Measurements from ENCODE around the gene MTARC2. TPM values are rescaled to one million over a fixed set of nuclear protein-coding genes. Genes with fewer than 3 reads are reported as not detected.
"Not testable (repeated sequence)": the region's sequence is repeated elsewhere in the genome, so short reads cannot be mapped to it uniquely, and the experiment has no call there.

MTARC2 gene
- polyA plus RNA-seq (2013, experiment 1 of 2; ENCODE audit: insufficient read length): 3.0 TPM
- 3.5 TPM for polyA plus RNA-seq (2013, experiment 2 of 2; ENCODE audit: insufficient read length)

- DNase-seq: peak; percentile 67
Measured at GRCh38 chr1:220748089-220748934, at the start of gene MTARC2. Gene MTARC2 (plus strand): TSS chr1:220748322. CDS start chr1:220748532, 210 bp downstream.

GRCh38 chr1:220698607-220699016, 49.5 kb upstream of the MTARC2 start:
- DNase-seq: no peak

GRCh38 chr1:220699044-220699443, 49.1 kb upstream of the MTARC2 start:
- DNase-seq: no peak

GRCh38 chr1:220700556-220701179, 47.5 kb upstream of the MTARC2 start:
- no peak for DNase-seq

- no peak for DNase-seq
Measured at GRCh38 chr1:220701974-220702373, 46.1 kb upstream of the MTARC2 start.

- no peak for DNase-seq
Measured at GRCh38 chr1:220702733-220703270, 45.3 kb upstream of the MTARC2 start.

- DNase-seq: no peak
Measured at GRCh38 chr1:220703305-220703704, 44.8 kb upstream of the MTARC2 start.

- no peak for DNase-seq
Measured at GRCh38 chr1:220705782-220706181, 42.3 kb upstream of the MTARC2 start.

GRCh38 chr1:220706480-220706879, 41.6 kb upstream of the MTARC2 start:
- DNase-seq: no peak

GRCh38 chr1:220707160-220707559, 41.0 kb upstream of the MTARC2 start:
- no peak for DNase-seq

- DNase-seq: no peak
Measured at GRCh38 chr1:220708244-220708643, 39.9 kb upstream of the MTARC2 start.

GRCh38 chr1:220708936-220709801, 39.0 kb upstream of the MTARC2 start:
- DNase-seq: no peak

- DNase-seq: no peak
Measured at GRCh38 chr1:220710333-220710732, 37.8 kb upstream of the MTARC2 start.

GRCh38 chr1:220711056-220711809, 36.9 kb upstream of the MTARC2 start:
- no peak for DNase-seq

- not testable (repeated sequence) for DNase-seq
Measured at GRCh38 chr1:220715986-220716385, 32.1 kb upstream of the MTARC2 start.

- no peak for DNase-seq
Measured at GRCh38 chr1:220717800-220718640, 30.1 kb upstream of the MTARC2 start.

- DNase-seq: not testable (repeated sequence)
Measured at GRCh38 chr1:220721266-220721665, 26.9 kb upstream of the MTARC2 start.

- DNase-seq: no peak
Measured at GRCh38 chr1:220726634-220727033, 21.5 kb upstream of the MTARC2 start.

GRCh38 chr1:220727519-220727918, 20.6 kb upstream of the MTARC2 start:
- DNase-seq: no peak

- DNase-seq: no peak
Measured at GRCh38 chr1:220730486-220730885, 17.6 kb upstream of the MTARC2 start.

- DNase-seq: no peak
Measured at GRCh38 chr1:220732137-220732536, 16.0 kb upstream of the MTARC2 start.
